HG03469 (cell line): ENCODE results near the gene MAGEB5.
"Not testable (repeated sequence)": the region's sequence is repeated elsewhere in the genome, so short reads cannot be mapped to it uniquely, and the experiment has no call there.

Experiments
- ATAC-seq: cut with Tn5 transposase; IDR thresholded peaks from one replicate; pipeline ENCODE4 v1.9.1; 2021; ENCODE audit warnings: mild to moderate bottlenecking, moderate library complexity, moderate number of reproducible peaks; ENCODE audit not compliant: unreplicated experiment

The MAGEB5 gene

GRCh38 chrX:26215869-26216268 lies at the start of gene MAGEB5:
Gene MAGEB5, plus strand, starts transcription at chrX:26216169. Its CDS starts 1,133 bp downstream, at chrX:26217302.
- ATAC-seq = no peak

- ATAC-seq = no peak
Observed at GRCh38 chrX:26192204-26192603, 23.8 kb upstream of the MAGEB5 start, which contains the start of gene MAGEB6. Gene MAGEB6, plus strand, starts transcription at chrX:26192440. Its CDS starts 1,407 bp downstream, at chrX:26193847.

- ATAC-seq = no peak
Observed at GRCh38 chrX:26203561-26203960, 12.4 kb upstream of the MAGEB5 start.

- ATAC-seq = not testable (repeated sequence)
Observed at GRCh38 chrX:26204717-26205116, 11.3 kb upstream of the MAGEB5 start.

- no peak for ATAC-seq
Observed at GRCh38 chrX:26208012-26208411, 8.0 kb upstream of the MAGEB5 start.

GRCh38 chrX:26219351-26219750 lies 3.4 kb downstream of the MAGEB5 start:
- no peak for ATAC-seq

GRCh38 chrX:26234177-26234576 lies 18.2 kb downstream of the MAGEB5 start:
- no peak for ATAC-seq

- ATAC-seq = no peak
Observed at GRCh38 chrX:26253526-26253925, 37.6 kb downstream of the MAGEB5 start.

- no peak for ATAC-seq
Observed at GRCh38 chrX:26254436-26254835, 38.5 kb downstream of the MAGEB5 start.

GRCh38 chrX:26262121-26262523 lies 46.2 kb downstream of the MAGEB5 start:
- no peak for ATAC-seq
